GM23248 (cell line): ENCODE results near the gene KRT222. TPM values are rescaled to one million over a fixed set of nuclear protein-coding genes. Genes with fewer than 3 reads are reported as not detected.

Experiments
- DNase-seq: peaks from one replicate; pipeline ENCODE4 v3.0.0-alpha.2; 2015
- H2AFZ ChIP-seq: fragments of 200-600 bp; sonication (generic); 2 replicates; pipeline ENCODE4 v1.6.1; 2016; ENCODE audit warnings: antibody characterized with exemption
- H3F3A ChIP-seq: fragments of 200-600 bp; sonication (generic); 2 replicates; pipeline ENCODE4 v1.6.1; 2016; ENCODE audit warnings: mild to moderate bottlenecking, antibody characterized with exemption, mixed run types; ENCODE audit not compliant: insufficient read depth
- H3K27ac ChIP-seq: fragments of 200-600 bp; sonication (generic); 2 replicates; pipeline ENCODE4 v1.5.1; 2016; ENCODE audit warnings: mild to moderate bottlenecking
- H3K27me3 ChIP-seq: fragments of 200-600 bp; sonication (generic); replicated peaks from 2 replicates; pipeline ENCODE4 v1.6.1; 2016; ENCODE audit warnings: mild to moderate bottlenecking; ENCODE audit not compliant: insufficient read depth
- H3K36me3 ChIP-seq: fragments of 200-600 bp; sonication (generic); 2 replicates; pipeline ENCODE4 v1.6.1; 2016; ENCODE audit warnings: low read depth, mild to moderate bottlenecking
- H3K4me1 ChIP-seq: fragments of 200-600 bp; sonication (generic); 2 replicates; pipeline ENCODE4 v1.6.1; 2016; ENCODE audit warnings: mild to moderate bottlenecking; ENCODE audit not compliant: insufficient read depth
- H3K4me2 ChIP-seq: fragments of 200-600 bp; sonication (generic); one replicate; pipeline ENCODE4 v1.6.1; 2016; ENCODE audit warnings: mild to moderate bottlenecking; ENCODE audit not compliant: unreplicated experiment
- H3K4me3 ChIP-seq: fragments of 200-600 bp; sonication (generic); 2 replicates; pipeline ENCODE4 v1.5.1; 2016; ENCODE audit warnings: mild to moderate bottlenecking
- H3K79me2 ChIP-seq: fragments of 200-600 bp; sonication (generic); 2 replicates; pipeline ENCODE4 v1.6.1; 2016; ENCODE audit warnings: mild to moderate bottlenecking; ENCODE audit not compliant: insufficient read depth
- H3K9ac ChIP-seq: fragments of 200-600 bp; sonication (generic); 2 replicates; pipeline ENCODE4 v1.6.1; 2016; ENCODE audit warnings: mild to moderate bottlenecking
- H3K9me2 ChIP-seq: fragments of 200-600 bp; sonication (generic); 2 replicates; pipeline ENCODE4 v1.6.1; 2016; ENCODE audit warnings: mixed run types, mild to moderate bottlenecking, moderate library complexity; ENCODE audit not compliant: insufficient read depth
- H3K9me3 ChIP-seq: fragments of 200-600 bp; sonication (generic); one replicate; pipeline ENCODE4 v1.6.1; 2017; ENCODE audit warnings: low read depth
- H4K20me1 ChIP-seq: fragments of 200-600 bp; sonication (generic); 2 replicates; pipeline ENCODE4 v1.6.0; 2016; ENCODE audit not compliant: insufficient read depth
- EZH2 ChIP-seq: fragments of 200-600 bp; sonication (generic); IDR thresholded peaks from 2 replicates; pipeline ENCODE4 v1.6.1; 2018; ENCODE audit warnings: antibody characterized with exemption, mild to moderate bottlenecking; ENCODE audit not compliant: insufficient read depth, poor library complexity, severe bottlenecking
- EZH2phosphoT487 ChIP-seq: fragments of 200-600 bp; sonication (generic); IDR thresholded peaks from 2 replicates; pipeline ENCODE4 v1.6.1; 2018; ENCODE audit warnings: antibody characterized with exemption, moderate library complexity, mild to moderate bottlenecking, low read depth; ENCODE audit not compliant: insufficient read depth
- WGBS, 2 experiments: methylation state at CpG; one replicate each; pipeline ENCODE4 v1.1.6; 2015 to 2017; ENCODE audit warnings: low lambda C conversion rate in 2 of 2, low coverage in 1 of 2; ENCODE audit errors: missing lambda C conversion rate in 2 of 2; 5-methylcytosine and 5-hydroxymethylcytosine counted together
- in situ Hi-C: fragments of 300-500 bp; cut with MboI; formaldehyde crosslinking; loops from 2 replicates; pipeline ENCODE4 v1.15.0; 2020
- polyA plus RNA-seq: library from polyadenylated mRNA; unstranded; fragments of >200 nt; fragmentation: Nextera tagmentation; extraction: Ambion mirVana; gene quantifications from 2 replicates; pipeline ENCODE4 v1.2.1, GENCODE V29; 2016
- total RNA-seq: library from RNA; depleted of rRNA; stranded (reverse); fragments of >200 nt; shearing (Covaris generic); gene quantifications from 2 replicates; pipeline ENCODE4 v1.2.3, GENCODE V29; 2014; rRNA removed

The KRT222 gene
- total RNA-seq (not detected in 2 replicates), polyA plus RNA-seq (not detected in 2 replicates)

- WGBS, 2 experiments, result 15% methylated on average over 12 of the region's 12 CpGs
- no peaks in the 10 kb centered on the region for H4K20me1 ChIP-seq
- no peaks in the 10 kb centered on the region for H3K36me3 ChIP-seq
- DNase-seq, result no peak
- peak within 1 kb of the TSS; percentile 54 for H3K4me2 ChIP-seq
- 0 out of 2 replicates have a peak within 1 kb of the TSS, but pooled peaks have one; percentile 49 for H2AFZ ChIP-seq
- H3F3A ChIP-seq, result no peaks in the 10 kb centered on the region
- no peaks in the 10 kb centered on the region for H3K9me3 ChIP-seq
- H3K9ac ChIP-seq, result no peak within 1 kb of the TSS
- no peaks in the 10 kb centered on the region for H3K4me1 ChIP-seq
- in situ Hi-C loops, result no loop called here
- H3K9me2 ChIP-seq, result no peaks in the 10 kb centered on the region
- H3K27me3 ChIP-seq, result peaks cover 62% of the 10 kb centered on the region
- H3K79me2 ChIP-seq, result no peaks in the 10 kb centered on the region
- H3K27ac ChIP-seq, result no peak within 1 kb of the TSS
- TF ChIP-seq EZH2phosphoT487, result no peak
- TF ChIP-seq EZH2, result no peak
- peak within 1 kb of the TSS; percentile 54; the same call in 1 of the 2 replicates for H3K4me3 ChIP-seq
Observed at GRCh38 chr17:40664582-40665333, at the start of gene KRT222. Gene KRT222, minus strand, starts transcription at chr17:40665177. Its CDS starts 78 bp downstream, at chr17:40665099.

GRCh38 chr17:40714473-40714872 lies 49.5 kb upstream of the KRT222 start:
- H3K9me3 ChIP-seq, result no peaks in the 10 kb centered on the region
- no peak overlapping the region for H3K27ac ChIP-seq
- H3K27me3 ChIP-seq, result peaks cover 37% of the 10 kb centered on the region
- peak; percentile 3 for DNase-seq
- no peaks in the 10 kb centered on the region for H4K20me1 ChIP-seq
- in situ Hi-C loops, result no loop called here
- WGBS, 2 experiments, result 17 to 19% methylated on average over 6 of the region's 6 CpGs
- H3K9ac ChIP-seq, result no peak overlapping the region
- H3F3A ChIP-seq, result no peaks in the 10 kb centered on the region
- H3K4me2 ChIP-seq, result no peak overlapping the region
- TF ChIP-seq EZH2phosphoT487, result no peak
- TF ChIP-seq EZH2, result no peak
- no peak overlapping the region for H2AFZ ChIP-seq
- H3K9me2 ChIP-seq, result no peaks in the 10 kb centered on the region
- no peaks in the 10 kb centered on the region for H3K36me3 ChIP-seq
- H3K4me3 ChIP-seq, result no peak overlapping the region
- no peaks in the 10 kb centered on the region for H3K4me1 ChIP-seq
- no peaks in the 10 kb centered on the region for H3K79me2 ChIP-seq

GRCh38 chr17:40707745-40708144 lies 42.8 kb upstream of the KRT222 start:
- H2AFZ ChIP-seq, result no peak overlapping the region
- DNase-seq, result peak; percentile 38
- no peak for TF ChIP-seq EZH2phosphoT487
- no peak for TF ChIP-seq EZH2
- H3K9me2 ChIP-seq, result no peaks in the 10 kb centered on the region
- no peaks in the 10 kb centered on the region for H3K79me2 ChIP-seq
- H3F3A ChIP-seq, result no peaks in the 10 kb centered on the region
- no peak overlapping the region for H3K27ac ChIP-seq
- no peak overlapping the region for H3K9ac ChIP-seq
- H3K4me3 ChIP-seq, result no peak overlapping the region
- H3K36me3 ChIP-seq, result no peaks in the 10 kb centered on the region
- H3K9me3 ChIP-seq, result no peaks in the 10 kb centered on the region
- no peaks in the 10 kb centered on the region for H3K4me1 ChIP-seq
- peaks cover 29% of the 10 kb centered on the region for H3K27me3 ChIP-seq
- 28 to 29% methylated on average over 7 of the region's 7 CpGs for WGBS, 2 experiments
- H4K20me1 ChIP-seq, result no peaks in the 10 kb centered on the region
- in situ Hi-C loops, result no loop called here
- H3K4me2 ChIP-seq, result no peak overlapping the region

- DNase-seq, result no peak
- no peaks in the 10 kb centered on the region for H3K4me1 ChIP-seq
- no peak overlapping the region for H3K9ac ChIP-seq
- no peaks in the 10 kb centered on the region for H4K20me1 ChIP-seq
- peaks cover 44% of the 10 kb centered on the region for H3K27me3 ChIP-seq
- H3K4me2 ChIP-seq, result no peak overlapping the region
- no peak overlapping the region for H2AFZ ChIP-seq
- in situ Hi-C loops, result no loop called here
- H3K9me2 ChIP-seq, result no peaks in the 10 kb centered on the region
- TF ChIP-seq EZH2phosphoT487 (no peak), EZH2 (no peak)
- 46 to 48% methylated on average over 4 of the region's 4 CpGs for WGBS, 2 experiments
- no peaks in the 10 kb centered on the region for H3K79me2 ChIP-seq
- no peaks in the 10 kb centered on the region for H3F3A ChIP-seq
- H3K27ac ChIP-seq, result no peak overlapping the region
- H3K4me3 ChIP-seq, result no peak overlapping the region
- no peaks in the 10 kb centered on the region for H3K9me3 ChIP-seq
- H3K36me3 ChIP-seq, result no peaks in the 10 kb centered on the region
Observed at GRCh38 chr17:40705584-40705983, 40.6 kb upstream of the KRT222 start.
